Measurements from ENCODE around the gene CAPZB.
A peak's percentile ranks its signal among the peaks of the same experiment; 100 is the strongest.

CAPZB gene

GRCh38 chr1:19289244-19289643 is 196.1 kb downstream of the CAPZB start:
- peaks cover 31% of the 10 kb centered on the region for H3K27me3 ChIP-seq (ENCODE audit: insufficient read depth, low read length)
- H3K36me3 ChIP-seq (ENCODE audit: insufficient read depth, low read depth, low read length), result no peaks in the 10 kb centered on the region
- peaks cover 8% of the 10 kb centered on the region; the same call in 1 of the 2 replicates for H3K9me3 ChIP-seq (ENCODE audit: insufficient read depth, low read depth, low read length)
- H3K4me3 ChIP-seq (ENCODE audit: low read length), result peak overlapping the region; percentile 65
- H3K9ac ChIP-seq (ENCODE audit: low read depth, low read length), result no peak overlapping the region; the same call in 1 of the 2 replicates
- no peak overlapping the region for H3K27ac ChIP-seq (ENCODE audit: low read length)
- H3K4me1 ChIP-seq (ENCODE audit: insufficient read depth, low read length), result no peaks in the 10 kb centered on the region; the same call in 1 of the 2 replicates

Measured in iPS-20b (cell line).